ENCODE results near the gene RASA2. TPM values are rescaled to one million over a fixed set of nuclear protein-coding genes. Genes with fewer than 3 reads are reported as not detected.

The RASA2 gene
- total and polyA plus RNA-seq, 2 experiments from 2014 or later = 16.6 to 28.6 TPM

- TF ChIP-seq, protein P1, sequence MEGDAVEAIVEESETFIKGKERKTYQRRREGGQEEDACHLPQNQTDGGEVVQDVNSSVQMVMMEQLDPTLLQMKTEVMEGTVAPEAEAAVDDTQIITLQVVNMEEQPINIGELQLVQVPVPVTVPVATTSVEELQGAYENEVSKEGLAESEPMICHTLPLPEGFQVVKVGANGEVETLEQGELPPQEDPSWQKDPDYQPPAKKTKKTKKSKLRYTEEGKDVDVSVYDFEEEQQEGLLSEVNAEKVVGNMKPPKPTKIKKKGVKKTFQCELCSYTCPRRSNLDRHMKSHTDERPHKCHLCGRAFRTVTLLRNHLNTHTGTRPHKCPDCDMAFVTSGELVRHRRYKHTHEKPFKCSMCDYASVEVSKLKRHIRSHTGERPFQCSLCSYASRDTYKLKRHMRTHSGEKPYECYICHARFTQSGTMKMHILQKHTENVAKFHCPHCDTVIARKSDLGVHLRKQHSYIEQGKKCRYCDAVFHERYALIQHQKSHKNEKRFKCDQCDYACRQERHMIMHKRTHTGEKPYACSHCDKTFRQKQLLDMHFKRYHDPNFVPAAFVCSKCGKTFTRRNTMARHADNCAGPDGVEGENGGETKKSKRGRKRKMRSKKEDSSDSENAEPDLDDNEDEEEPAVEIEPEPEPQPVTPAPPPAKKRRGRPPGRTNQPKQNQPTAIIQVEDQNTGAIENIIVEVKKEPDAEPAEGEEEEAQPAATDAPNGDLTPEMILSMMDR (conservative IDR thresholded peaks at IDR 0.05; ENCODE audit: low read depth in 2 of 2) = no peak
- no peak for TF ChIP-seq POLR2AphosphoS5 (IDR thresholded peaks at IDR 0.05; ENCODE audit: low read depth)
- TF ChIP-seq EZH2phosphoT487 (IDR thresholded peaks at IDR 0.05; ENCODE audit: unreplicated experiment) = no peak
- no peak for TF ChIP-seq ZNF331 (CRISPR knock-in tag; IDR thresholded peaks at IDR 0.05; ENCODE audit: low read depth)
- TF ChIP-seq STAT1 (IDR thresholded peaks at IDR 0.05; ENCODE audit: unreplicated experiment) = no peak
- TF ChIP-seq EZH2 (IDR thresholded peaks at IDR 0.05; ENCODE audit: low read depth, unreplicated experiment) = no peak
Observed at GRCh38 chr3:141653847-141654246, 167.0 kb downstream of the RASA2 start (continued).

- Histone ChIP-seq H3K79me2 (replicated peaks; ENCODE audit: insufficient read depth) (no peaks in the 10 kb centered on the region), H4K20me1 (replicated peaks; ENCODE audit: insufficient read depth) (no peaks in the 10 kb centered on the region), H3K27ac (ENCODE audit: low read depth) (no peak overlapping the region), H3F3A (replicated peaks; ENCODE audit: low read depth) (no peaks in the 10 kb centered on the region), H3K36me3 (ENCODE audit: insufficient read depth) (peaks cover 3% of the 10 kb centered on the region; the same call in 1 of the 2 replicates), H2AFZ (no peak overlapping the region), H3K4me3 (no peak overlapping the region), H3K9me2 (ENCODE audit: insufficient read depth) (peaks cover 5% of the 10 kb centered on the region; the same call in 1 of the 2 replicates), H3K4me2 (no peak overlapping the region), H3K27me3 (ENCODE audit: insufficient read depth) (peaks cover 33% of the 10 kb centered on the region), H3K4me1 (ENCODE audit: insufficient read depth) (no peaks in the 10 kb centered on the region; the same call in 1 of the 2 replicates)
- no peak overlapping the region for H3K4me3 Mint-ChIP-seq
- peaks cover 42% of the 10 kb centered on the region for H3K9me3 Mint-ChIP-seq
- H3K4me1 Mint-ChIP-seq = peaks cover 15% of the 10 kb centered on the region; the same call in 2 of the 3 replicates
- no peak for ATAC-seq
- DNase-seq (ENCODE audit: low spot score) = no peak
- TF ChIP-seq CREB1 (CRISPR knock-in tag; IDR thresholded peaks at IDR 0.05; ENCODE audit: low read depth) = no peak
- TF ChIP-seq NANOG (IDR thresholded peaks at IDR 0.05; ENCODE audit: borderline replicate concordance) = no peak
- TF ChIP-seq, protein P2, sequence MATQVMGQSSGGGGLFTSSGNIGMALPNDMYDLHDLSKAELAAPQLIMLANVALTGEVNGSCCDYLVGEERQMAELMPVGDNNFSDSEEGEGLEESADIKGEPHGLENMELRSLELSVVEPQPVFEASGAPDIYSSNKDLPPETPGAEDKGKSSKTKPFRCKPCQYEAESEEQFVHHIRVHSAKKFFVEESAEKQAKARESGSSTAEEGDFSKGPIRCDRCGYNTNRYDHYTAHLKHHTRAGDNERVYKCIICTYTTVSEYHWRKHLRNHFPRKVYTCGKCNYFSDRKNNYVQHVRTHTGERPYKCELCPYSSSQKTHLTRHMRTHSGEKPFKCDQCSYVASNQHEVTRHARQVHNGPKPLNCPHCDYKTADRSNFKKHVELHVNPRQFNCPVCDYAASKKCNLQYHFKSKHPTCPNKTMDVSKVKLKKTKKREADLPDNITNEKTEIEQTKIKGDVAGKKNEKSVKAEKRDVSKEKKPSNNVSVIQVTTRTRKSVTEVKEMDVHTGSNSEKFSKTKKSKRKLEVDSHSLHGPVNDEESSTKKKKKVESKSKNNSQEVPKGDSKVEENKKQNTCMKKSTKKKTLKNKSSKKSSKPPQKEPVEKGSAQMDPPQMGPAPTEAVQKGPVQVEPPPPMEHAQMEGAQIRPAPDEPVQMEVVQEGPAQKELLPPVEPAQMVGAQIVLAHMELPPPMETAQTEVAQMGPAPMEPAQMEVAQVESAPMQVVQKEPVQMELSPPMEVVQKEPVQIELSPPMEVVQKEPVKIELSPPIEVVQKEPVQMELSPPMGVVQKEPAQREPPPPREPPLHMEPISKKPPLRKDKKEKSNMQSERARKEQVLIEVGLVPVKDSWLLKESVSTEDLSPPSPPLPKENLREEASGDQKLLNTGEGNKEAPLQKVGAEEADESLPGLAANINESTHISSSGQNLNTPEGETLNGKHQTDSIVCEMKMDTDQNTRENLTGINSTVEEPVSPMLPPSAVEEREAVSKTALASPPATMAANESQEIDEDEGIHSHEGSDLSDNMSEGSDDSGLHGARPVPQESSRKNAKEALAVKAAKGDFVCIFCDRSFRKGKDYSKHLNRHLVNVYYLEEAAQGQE (IDR thresholded peaks at IDR 0.05; ENCODE audit: unreplicated experiment) = no peak
- TF ChIP-seq JUNB (IDR thresholded peaks at IDR 0.05; ENCODE audit: unreplicated experiment) = no peak
- TF ChIP-seq, protein P1 (conservative IDR thresholded peaks at IDR 0.05; ENCODE audit: low read depth in 2 of 2) = no peak
- no peak for TF ChIP-seq EZH2 (IDR thresholded peaks at IDR 0.05; ENCODE audit: low read depth, unreplicated experiment)
- TF ChIP-seq, protein P3, sequence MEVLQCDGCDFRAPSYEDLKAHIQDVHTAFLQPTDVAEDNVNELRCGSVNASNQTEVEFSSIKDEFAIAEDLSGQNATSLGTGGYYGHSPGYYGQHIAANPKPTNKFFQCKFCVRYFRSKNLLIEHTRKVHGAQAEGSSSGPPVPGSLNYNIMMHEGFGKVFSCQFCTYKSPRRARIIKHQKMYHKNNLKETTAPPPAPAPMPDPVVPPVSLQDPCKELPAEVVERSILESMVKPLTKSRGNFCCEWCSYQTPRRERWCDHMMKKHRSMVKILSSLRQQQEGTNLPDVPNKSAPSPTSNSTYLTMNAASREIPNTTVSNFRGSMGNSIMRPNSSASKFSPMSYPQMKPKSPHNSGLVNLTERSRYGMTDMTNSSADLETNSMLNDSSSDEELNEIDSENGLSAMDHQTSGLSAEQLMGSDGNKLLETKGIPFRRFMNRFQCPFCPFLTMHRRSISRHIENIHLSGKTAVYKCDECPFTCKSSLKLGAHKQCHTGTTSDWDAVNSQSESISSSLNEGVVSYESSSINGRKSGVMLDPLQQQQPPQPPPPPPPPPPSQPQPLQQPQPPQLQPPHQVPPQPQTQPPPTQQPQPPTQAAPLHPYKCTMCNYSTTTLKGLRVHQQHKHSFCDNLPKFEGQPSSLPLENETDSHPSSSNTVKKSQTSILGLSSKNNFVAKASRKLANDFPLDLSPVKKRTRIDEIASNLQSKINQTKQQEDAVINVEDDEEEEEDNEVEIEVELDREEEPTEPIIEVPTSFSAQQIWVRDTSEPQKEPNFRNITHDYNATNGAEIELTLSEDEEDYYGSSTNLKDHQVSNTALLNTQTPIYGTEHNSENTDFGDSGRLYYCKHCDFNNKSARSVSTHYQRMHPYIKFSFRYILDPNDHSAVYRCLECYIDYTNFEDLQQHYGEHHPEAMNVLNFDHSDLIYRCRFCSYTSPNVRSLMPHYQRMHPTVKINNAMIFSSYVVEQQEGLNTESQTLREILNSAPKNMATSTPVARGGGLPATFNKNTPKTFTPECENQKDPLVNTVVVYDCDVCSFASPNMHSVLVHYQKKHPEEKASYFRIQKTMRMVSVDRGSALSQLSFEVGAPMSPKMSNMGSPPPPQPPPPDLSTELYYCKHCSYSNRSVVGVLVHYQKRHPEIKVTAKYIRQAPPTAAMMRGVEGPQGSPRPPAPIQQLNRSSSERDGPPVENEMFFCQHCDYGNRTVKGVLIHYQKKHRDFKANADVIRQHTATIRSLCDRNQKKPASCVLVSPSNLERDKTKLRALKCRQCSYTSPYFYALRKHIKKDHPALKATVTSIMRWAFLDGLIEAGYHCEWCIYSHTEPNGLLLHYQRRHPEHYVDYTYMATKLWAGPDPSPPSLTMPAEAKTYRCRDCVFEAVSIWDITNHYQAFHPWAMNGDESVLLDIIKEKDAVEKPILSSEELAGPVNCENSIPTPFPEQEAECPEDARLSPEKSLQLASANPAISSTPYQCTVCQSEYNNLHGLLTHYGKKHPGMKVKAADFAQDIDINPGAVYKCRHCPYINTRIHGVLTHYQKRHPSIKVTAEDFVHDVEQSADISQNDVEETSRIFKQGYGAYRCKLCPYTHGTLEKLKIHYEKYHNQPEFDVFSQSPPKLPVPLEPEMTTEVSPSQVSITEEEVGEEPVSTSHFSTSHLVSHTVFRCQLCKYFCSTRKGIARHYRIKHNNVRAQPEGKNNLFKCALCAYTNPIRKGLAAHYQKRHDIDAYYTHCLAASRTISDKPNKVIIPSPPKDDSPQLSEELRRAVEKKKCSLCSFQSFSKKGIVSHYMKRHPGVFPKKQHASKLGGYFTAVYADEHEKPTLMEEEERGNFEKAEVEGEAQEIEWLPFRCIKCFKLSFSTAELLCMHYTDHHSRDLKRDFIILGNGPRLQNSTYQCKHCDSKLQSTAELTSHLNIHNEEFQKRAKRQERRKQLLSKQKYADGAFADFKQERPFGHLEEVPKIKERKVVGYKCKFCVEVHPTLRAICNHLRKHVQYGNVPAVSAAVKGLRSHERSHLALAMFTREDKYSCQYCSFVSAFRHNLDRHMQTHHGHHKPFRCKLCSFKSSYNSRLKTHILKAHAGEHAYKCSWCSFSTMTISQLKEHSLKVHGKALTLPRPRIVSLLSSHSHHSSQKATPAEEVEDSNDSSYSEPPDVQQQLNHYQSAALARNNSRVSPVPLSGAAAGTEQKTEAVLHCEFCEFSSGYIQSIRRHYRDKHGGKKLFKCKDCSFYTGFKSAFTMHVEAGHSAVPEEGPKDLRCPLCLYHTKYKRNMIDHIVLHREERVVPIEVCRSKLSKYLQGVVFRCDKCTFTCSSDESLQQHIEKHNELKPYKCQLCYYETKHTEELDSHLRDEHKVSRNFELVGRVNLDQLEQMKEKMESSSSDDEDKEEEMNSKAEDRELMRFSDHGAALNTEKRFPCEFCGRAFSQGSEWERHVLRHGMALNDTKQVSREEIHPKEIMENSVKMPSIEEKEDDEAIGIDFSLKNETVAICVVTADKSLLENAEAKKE (CRISPR knock-in tag; IDR thresholded peaks at IDR 0.05) = no peak
- no peak for TF ChIP-seq ZNF331 (CRISPR knock-in tag; IDR thresholded peaks at IDR 0.05; ENCODE audit: low read depth)
- no peak overlapping the region for H3K27ac Mint-ChIP-seq
- peaks cover 24% of the 10 kb centered on the region for H3K36me3 Mint-ChIP-seq (ENCODE audit: low read depth)
- H3K27me3 Mint-ChIP-seq (ENCODE audit: insufficient read depth, low read depth, poor library complexity) = peaks cover 29% of the 10 kb centered on the region
Observed at GRCh38 chr3:141655801-141656200, 169.0 kb downstream of the RASA2 start.

Data from GM23338 (cell line).